ENCODE measurements around the gene CSNK1A1. TPM values are rescaled to one million over a fixed set of nuclear protein-coding genes. Genes with fewer than 3 reads are reported as not detected.
"Not testable (repeated sequence)": the region's sequence is repeated elsewhere in the genome, so short reads cannot be mapped to it uniquely, and the experiment has no call there.

The CSNK1A1 gene
- polyA plus RNA-seq, 1 experiment: 171 TPM

DNA sequence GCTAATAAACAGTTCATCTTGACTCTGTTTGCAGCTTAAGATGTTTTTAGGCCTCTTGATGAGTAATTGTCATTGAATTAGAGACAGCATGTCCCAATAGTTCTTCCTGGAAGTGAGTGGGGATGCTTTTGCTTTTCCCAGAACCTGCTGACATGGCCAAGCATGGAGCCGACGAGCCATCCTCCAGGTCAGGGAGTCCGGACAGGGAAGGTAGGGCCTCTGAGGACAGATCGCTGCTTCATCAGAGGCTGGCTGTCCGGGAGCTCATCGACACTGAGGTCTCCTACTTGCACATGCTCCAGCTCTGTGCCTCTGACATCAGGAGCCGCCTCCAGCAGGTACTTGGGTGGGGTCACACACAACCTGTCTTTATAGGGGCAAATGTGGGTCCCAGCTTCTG lies 46.4 kb upstream of the CSNK1A1 start:
- H3K36me3 ChIP-seq (ENCODE audit: control insufficient read depth, insufficient read depth, low read length): no peaks in the 10 kb centered on the region
- DNase-seq (ENCODE audit: low read depth): no peak
- no peak overlapping the region for H3K4me3 ChIP-seq (ENCODE audit: low read depth, low read length)
- no peaks in the 10 kb centered on the region for H3K27me3 ChIP-seq (ENCODE audit: control insufficient read depth, insufficient read depth, low read length)
- ChIA-PET CTCF (interaction anchor here (0.7 to 4.2 kb wide), 4 partner anchors 9 to 155 kb away, joined by 3 to 18 read pairs (median 3); no protein-coding TSS in a partner anchor), POLR2A (no interaction called here)
- TF ChIP-seq, protein P1, sequence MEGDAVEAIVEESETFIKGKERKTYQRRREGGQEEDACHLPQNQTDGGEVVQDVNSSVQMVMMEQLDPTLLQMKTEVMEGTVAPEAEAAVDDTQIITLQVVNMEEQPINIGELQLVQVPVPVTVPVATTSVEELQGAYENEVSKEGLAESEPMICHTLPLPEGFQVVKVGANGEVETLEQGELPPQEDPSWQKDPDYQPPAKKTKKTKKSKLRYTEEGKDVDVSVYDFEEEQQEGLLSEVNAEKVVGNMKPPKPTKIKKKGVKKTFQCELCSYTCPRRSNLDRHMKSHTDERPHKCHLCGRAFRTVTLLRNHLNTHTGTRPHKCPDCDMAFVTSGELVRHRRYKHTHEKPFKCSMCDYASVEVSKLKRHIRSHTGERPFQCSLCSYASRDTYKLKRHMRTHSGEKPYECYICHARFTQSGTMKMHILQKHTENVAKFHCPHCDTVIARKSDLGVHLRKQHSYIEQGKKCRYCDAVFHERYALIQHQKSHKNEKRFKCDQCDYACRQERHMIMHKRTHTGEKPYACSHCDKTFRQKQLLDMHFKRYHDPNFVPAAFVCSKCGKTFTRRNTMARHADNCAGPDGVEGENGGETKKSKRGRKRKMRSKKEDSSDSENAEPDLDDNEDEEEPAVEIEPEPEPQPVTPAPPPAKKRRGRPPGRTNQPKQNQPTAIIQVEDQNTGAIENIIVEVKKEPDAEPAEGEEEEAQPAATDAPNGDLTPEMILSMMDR (IDR thresholded peaks at IDR 0.05; ENCODE audit: insufficient read depth, low read depth, low read length): no peak

DNA sequence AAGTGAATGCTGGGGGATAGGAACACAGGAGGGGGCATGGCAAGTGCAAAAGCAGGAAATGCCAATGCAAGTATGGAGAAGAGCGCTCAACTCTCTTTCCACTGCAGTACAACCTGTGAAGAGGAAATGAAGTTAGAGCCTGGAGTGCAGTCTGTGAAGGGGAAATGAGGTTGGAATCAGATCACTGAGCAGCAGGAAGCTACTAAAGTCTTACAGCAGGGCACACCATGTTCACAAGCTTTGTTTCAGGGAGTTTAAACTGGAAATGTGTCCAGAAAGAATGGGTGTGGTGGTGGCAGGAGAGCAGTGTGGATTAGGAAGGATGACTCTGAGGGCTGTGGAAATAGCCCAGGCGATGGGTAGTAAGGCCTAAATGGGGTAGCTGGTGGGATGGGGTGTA lies 45.5 kb upstream of the CSNK1A1 start:
- CTCF ChIA-PET: interaction anchor here (0.9 to 4.2 kb wide), 2 partner anchors 10 to 21 kb away, joined by 3 to 18 read pairs; no protein-coding TSS in a partner anchor
- Histone ChIP-seq H3K36me3 (ENCODE audit: control insufficient read depth, insufficient read depth, low read length) (no peaks in the 10 kb centered on the region), H3K27me3 (ENCODE audit: control insufficient read depth, insufficient read depth, low read length) (no peaks in the 10 kb centered on the region), H3K4me3 (ENCODE audit: low read depth, low read length) (no peak overlapping the region)
- DNase-seq (ENCODE audit: low read depth): no peak
- POLR2A ChIA-PET: no interaction called here
- TF ChIP-seq, protein P1 (IDR thresholded peaks at IDR 0.05; ENCODE audit: insufficient read depth, low read depth, low read length): no peak

DNA sequence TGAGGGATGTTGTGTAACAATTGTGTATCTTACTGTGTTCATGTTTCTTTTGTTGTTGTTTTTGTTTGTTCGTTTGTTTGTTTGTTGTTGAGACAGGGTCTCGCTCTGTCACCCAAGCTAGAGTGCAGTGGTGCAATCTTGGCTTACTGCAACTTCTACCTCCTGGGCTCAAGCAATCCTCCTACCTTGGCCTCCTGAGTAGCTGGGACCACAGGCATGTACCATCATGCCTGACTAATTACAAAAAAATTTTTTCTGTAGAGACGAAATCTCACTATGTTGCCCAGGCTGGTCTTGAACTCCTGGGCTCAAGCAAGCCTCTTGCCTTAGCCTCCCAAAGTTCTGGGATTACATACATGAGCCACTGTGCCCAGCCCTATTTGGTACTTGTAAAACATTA lies 43.9 kb upstream of the CSNK1A1 start:
- H3K36me3 ChIP-seq (ENCODE audit: control insufficient read depth, insufficient read depth, low read length); H3K4me3 ChIP-seq (ENCODE audit: low read depth, low read length); POLR2A ChIA-PET; DNase-seq (ENCODE audit: low read depth); H3K27me3 ChIP-seq (ENCODE audit: control insufficient read depth, insufficient read depth, low read length): not testable (repeated sequence)
- CTCF ChIA-PET: interaction anchor here (1.5 to 4.2 kb wide), 3 partner anchors 10 to 154 kb away, joined by 3 to 18 read pairs (median 5); no protein-coding TSS in a partner anchor

DNA sequence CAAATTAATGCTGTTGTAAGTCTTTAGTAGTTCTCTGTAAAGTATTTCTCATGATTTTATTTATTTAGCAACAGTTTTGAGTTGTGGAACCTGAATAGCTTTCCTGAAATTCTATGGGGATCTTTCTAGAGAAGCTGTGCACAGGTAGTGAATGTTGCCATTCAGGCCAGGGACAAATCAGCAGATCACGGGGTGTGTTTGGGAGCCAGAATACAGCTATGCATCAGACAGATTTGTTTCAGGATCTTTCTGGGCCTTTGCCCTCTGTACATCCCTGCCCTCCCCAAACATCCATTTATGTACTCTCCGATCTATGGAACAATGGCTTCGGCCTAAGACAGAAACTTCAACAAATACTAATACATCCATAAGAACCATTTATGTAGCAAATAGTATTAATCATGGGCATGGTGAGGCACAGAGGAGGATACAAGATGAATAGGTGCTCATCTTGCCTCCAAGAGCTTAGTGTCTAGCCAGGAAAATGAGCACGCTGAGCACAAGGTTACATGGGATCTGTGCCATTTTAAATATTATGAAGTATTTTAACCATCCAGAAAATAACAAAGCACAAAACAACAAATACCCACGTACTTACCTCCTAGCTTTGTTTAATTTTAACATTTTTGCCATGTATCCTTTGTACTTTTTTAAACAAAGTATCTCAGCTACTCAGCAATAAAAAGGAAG lies 43.1 kb upstream of the CSNK1A1 start:
- H3K4me3 ChIP-seq (ENCODE audit: low read depth, low read length): no peak overlapping the region
- ChIA-PET CTCF (interaction anchor here (0.9 to 4.2 kb wide), 4 partner anchors 11 to 153 kb away, joined by 3 to 18 read pairs (median 4); no protein-coding TSS in a partner anchor), POLR2A (no interaction called here)
- DNase-seq (ENCODE audit: low read depth): no peak
- TF ChIP-seq, protein P1 (IDR thresholded peaks at IDR 0.05; ENCODE audit: insufficient read depth, low read depth, low read length): no peak
- no peaks in the 10 kb centered on the region for H3K36me3 ChIP-seq (ENCODE audit: control insufficient read depth, insufficient read depth, low read length)
- H3K27me3 ChIP-seq (ENCODE audit: control insufficient read depth, insufficient read depth, low read length): no peaks in the 10 kb centered on the region

DNA sequence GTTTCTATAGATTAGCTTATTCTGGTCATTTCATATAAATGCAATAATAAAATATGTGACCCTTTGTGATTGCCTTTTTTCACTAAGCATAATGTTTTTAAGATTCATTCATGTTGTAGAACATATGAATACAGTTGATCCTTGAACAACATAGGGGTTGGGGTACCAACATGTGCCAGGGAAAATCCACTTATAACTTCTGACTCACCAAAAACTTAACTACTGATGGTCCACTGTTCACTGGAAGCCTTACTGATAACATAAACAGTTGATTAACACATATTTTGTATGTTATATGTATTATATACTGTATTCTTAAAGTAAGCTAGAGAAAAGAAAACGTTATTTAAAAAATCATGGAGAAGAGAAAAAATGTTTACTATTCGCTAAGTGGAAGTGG lies 42.1 kb upstream of the CSNK1A1 start:
- ChIA-PET POLR2A (no interaction called here), CTCF (interaction anchor here (0.7 kb wide), 1 partner anchor 14 kb away, joined by 3 read pairs; no protein-coding TSS in a partner anchor)
- no peaks in the 10 kb centered on the region for H3K27me3 ChIP-seq (ENCODE audit: control insufficient read depth, insufficient read depth, low read length)
- H3K36me3 ChIP-seq (ENCODE audit: control insufficient read depth, insufficient read depth, low read length): no peaks in the 10 kb centered on the region
- DNase-seq (ENCODE audit: low read depth): no peak
- TF ChIP-seq, protein P1 (IDR thresholded peaks at IDR 0.05; ENCODE audit: insufficient read depth, low read depth, low read length): no peak
- H3K4me3 ChIP-seq (ENCODE audit: low read depth, low read length): no peak overlapping the region
